ENCODE data around the gene PLP2.

PLP2 gene

DNA sequence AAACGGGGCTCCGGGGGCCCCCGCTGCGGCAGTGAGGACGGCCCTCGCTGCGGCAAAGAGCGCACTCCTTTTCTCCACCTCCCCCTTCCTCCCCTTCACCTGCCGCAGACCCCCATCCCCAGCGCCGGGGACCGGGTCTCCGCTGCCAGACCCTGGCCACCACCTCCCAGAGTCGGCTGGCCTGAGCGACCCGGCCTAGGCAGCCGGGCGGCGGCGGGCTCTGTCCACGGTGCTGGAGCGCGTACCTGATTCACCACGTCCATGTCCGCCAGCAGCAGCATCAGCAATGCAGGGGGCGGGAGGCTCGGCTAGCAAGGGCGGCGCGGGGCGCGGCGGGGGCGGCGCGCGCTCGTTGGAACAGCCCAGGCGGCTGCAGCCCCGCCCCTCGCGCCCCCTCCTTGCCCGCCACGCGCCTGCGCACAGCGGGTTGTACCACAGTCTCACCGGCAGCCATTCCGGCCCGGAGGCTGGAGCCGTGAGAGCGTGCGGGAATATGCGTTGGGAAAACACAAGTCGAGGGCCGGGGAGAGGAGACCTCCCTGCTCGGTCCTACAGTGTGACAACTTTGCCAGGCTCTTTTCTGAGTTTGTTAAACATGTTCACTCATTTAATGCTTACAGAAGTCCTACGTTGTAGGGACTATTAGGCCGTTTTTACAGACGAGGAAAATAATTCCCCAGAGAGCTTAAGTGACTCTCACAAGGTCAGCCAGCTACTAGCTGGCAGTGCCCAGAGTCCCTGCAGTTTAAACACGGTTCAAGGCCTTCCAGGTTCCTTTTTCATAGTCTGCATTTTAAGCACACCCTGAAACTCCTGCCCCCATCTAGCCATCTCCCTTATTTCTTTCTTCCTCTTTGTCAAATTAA lies 28.4 kb downstream of the PLP2 start, which contains the start of gene SYP:
TSS of gene SYP (minus strand) at position 288 of the 866 bp plus-strand sequence. CDS start at position 281, 7 bp downstream.
- DNase-seq: peak; percentile 79
- H3K27me3 Mint-ChIP-seq: peaks cover 0 to 7% of the 10 kb centered on the region in 2 donors
- H3K4me1 Mint-ChIP-seq: peaks cover 12 to 13% of the 10 kb centered on the region in 2 donors
- H3K36me3 Mint-ChIP-seq: peaks cover 0 to 3% of the 10 kb centered on the region in 2 donors
- H3K27ac Mint-ChIP-seq: peak within 1 kb of the TSS; percentile 48
- no peaks in the 10 kb centered on the region for H3K9me3 Mint-ChIP-seq
- ATAC-seq (replicated peaks): peak; percentile 97 to 98
- peak within 1 kb of the TSS; percentile 65 to 76 for H3K4me3 Mint-ChIP-seq

DNA sequence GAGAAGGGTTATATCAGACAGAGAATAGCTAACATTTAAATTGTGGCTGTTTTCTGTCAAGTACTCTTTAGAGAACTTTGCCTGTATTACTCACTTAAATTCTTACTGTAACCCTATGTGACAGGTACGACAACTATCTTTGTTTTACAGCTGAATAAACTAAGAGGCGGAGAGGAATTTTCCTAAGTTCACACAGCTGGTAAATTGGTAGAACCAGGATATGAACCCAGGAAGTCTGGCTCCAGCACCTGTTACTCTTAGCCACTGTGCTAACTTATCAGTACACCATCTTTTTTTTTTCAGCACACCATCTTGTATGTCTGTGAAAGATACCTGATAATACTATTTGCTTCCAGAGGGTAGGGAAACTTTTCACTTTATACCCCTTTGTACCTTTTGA lies 30.3 kb downstream of the PLP2 start:
- Mint-ChIP-seq H3K27me3 (peaks cover 0 to 7% of the 10 kb centered on the region in 2 donors), H3K4me1 (peaks cover 6 to 12% of the 10 kb centered on the region in 2 donors), H3K36me3 (peaks cover 0 to 1% of the 10 kb centered on the region in 2 donors), H3K27ac (no peak overlapping the region), H3K4me3 (no peak overlapping the region), H3K9me3 (no peaks in the 10 kb centered on the region)
- ATAC-seq (replicated peaks) (no peak), DNase-seq (no peak)

DNA sequence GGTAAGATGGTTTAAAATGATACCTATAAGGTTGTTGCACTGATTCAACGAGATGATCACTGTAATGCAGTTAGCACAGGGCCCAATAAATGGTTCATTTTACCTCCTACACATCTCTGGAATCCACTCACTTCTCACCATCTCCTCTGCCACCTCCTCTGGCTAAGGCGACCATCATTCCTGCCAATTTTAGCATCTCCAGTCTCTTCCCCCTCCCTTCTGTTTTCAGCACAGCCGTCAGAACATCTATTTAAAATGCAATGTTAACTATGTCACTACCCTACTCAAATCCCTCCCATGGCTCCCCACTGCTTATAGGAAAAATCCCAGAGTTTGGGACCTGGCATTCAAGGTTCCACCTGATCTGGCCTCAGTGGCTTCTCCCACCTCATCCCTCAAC lies 31.8 kb downstream of the PLP2 start:
- H3K9me3 Mint-ChIP-seq: no peaks in the 10 kb centered on the region
- peaks cover 0 to 1% of the 10 kb centered on the region in 2 donors for H3K36me3 Mint-ChIP-seq
- no peak for DNase-seq
- no peaks in the 10 kb centered on the region for H3K27me3 Mint-ChIP-seq
- H3K27ac Mint-ChIP-seq: no peak overlapping the region
- no peak overlapping the region for H3K4me3 Mint-ChIP-seq
- peaks cover 6 to 9% of the 10 kb centered on the region in 2 donors for H3K4me1 Mint-ChIP-seq
- ATAC-seq (replicated peaks): no peak

DNA sequence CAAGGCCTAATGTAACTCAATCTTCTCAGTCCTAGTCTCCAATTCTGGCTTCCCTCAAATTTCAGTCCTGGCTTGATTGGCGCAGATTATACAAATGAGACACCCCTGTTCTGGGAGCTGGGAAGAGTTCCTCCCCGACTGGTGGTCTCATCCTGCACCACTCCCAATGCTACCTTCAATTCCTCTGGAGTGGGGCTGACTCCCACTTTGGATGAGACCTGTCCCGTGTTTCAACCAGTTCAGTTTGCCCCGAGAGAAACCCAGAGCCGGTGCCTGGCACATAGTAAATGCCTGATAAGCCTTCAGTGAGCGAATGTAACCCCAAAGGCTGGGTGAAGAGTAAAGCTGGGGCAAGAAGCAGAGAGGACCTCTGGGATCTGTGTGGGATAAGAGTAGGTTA lies 32.3 kb downstream of the PLP2 start:
- H3K4me3 Mint-ChIP-seq: no peak overlapping the region
- H3K27me3 Mint-ChIP-seq: no peaks in the 10 kb centered on the region
- ATAC-seq (replicated peaks) (no peak), DNase-seq (no peak)
- peaks cover 3 to 6% of the 10 kb centered on the region in 2 donors for H3K4me1 Mint-ChIP-seq
- H3K27ac Mint-ChIP-seq: no peak overlapping the region
- no peaks in the 10 kb centered on the region for H3K9me3 Mint-ChIP-seq
- H3K36me3 Mint-ChIP-seq: peaks cover 0 to under 1% of the 10 kb centered on the region in 2 donors

DNA sequence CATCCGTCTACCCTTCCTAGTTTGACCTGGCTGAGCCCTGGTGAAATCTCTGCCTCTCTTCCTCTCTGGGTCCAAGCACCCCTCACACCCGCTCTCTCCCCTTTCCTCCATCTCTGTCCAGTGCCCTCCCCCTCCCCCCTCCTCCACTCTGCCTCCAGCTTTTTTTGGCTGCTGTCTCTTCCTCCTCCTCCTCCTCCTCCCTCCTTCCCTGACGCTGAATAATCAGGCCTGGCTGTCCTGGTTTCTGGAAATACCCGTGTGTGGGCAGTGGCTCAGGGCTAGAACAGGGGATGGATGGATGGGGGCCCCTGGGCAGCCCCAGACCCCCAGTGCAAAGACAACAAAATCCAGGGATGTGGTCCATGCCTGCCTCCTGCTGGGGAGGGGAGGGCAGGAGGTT lies 33.0 kb downstream of the PLP2 start:
- H3K4me3 Mint-ChIP-seq: no peak overlapping the region
- no peaks in the 10 kb centered on the region for H3K27me3 Mint-ChIP-seq
- no peak overlapping the region for H3K27ac Mint-ChIP-seq
- H3K9me3 Mint-ChIP-seq: no peaks in the 10 kb centered on the region
- H3K36me3 Mint-ChIP-seq: no peaks in the 10 kb centered on the region
- no peak for ATAC-seq (replicated peaks)
- peaks cover 0 to 5% of the 10 kb centered on the region in 2 donors for H3K4me1 Mint-ChIP-seq
- no peak for DNase-seq

DNA sequence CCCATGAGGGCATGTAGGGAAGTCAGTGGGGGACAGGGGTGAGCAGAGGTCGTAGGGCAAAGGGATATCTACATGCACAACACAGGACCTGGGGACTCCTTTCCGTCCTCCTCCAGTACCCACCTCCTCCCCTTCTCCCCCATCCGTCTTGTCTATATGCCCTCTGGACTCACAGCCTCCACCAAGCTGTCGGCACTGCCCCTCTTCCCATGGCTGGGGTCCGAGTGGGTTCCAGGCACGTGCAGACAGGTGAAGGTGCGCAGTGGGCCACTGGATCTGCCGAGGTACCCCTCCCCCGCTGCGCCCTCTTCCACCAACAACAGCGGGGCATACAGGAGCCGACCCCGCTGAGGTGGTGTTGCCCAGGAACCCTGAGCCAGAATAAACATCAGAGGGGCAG lies 33.7 kb downstream of the PLP2 start:
- H3K27me3 Mint-ChIP-seq: no peaks in the 10 kb centered on the region
- H3K4me1 Mint-ChIP-seq: peaks cover 0 to 4% of the 10 kb centered on the region in 2 donors
- H3K27ac Mint-ChIP-seq: no peak overlapping the region
- no peak for DNase-seq
- no peak for ATAC-seq (replicated peaks)
- no peaks in the 10 kb centered on the region for H3K36me3 Mint-ChIP-seq
- H3K4me3 Mint-ChIP-seq: no peak overlapping the region
- H3K9me3 Mint-ChIP-seq: no peaks in the 10 kb centered on the region

DNA sequence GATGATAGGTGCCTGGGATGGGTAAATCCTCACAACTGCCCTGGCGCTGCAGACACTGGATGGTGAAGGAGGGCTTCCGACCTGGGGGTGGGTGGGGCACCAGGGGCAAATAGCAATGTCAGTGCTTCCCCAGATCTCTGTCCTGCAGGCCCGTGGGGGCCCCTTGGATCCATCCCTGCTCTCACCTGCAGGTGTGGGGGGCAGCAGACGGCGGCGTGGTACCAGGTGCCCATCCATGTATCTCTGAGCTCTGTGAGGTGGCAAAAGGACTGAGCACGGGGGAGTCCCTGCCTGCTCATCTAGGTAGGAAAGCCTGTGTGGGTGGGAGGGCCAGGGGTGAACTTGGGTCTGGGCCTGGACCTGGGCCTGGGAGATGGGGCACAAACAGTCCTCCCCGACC lies 34.8 kb downstream of the PLP2 start:
- peaks cover 0 to 6% of the 10 kb centered on the region in 2 donors for H3K27me3 Mint-ChIP-seq
- H3K36me3 Mint-ChIP-seq: no peaks in the 10 kb centered on the region
- H3K4me1 Mint-ChIP-seq: peaks cover 0 to 1% of the 10 kb centered on the region in 2 donors
- no peak for ATAC-seq (replicated peaks)
- DNase-seq: no peak
- no peak overlapping the region for H3K27ac Mint-ChIP-seq
- H3K9me3 Mint-ChIP-seq: no peaks in the 10 kb centered on the region
- H3K4me3 Mint-ChIP-seq: no peak overlapping the region

DNA sequence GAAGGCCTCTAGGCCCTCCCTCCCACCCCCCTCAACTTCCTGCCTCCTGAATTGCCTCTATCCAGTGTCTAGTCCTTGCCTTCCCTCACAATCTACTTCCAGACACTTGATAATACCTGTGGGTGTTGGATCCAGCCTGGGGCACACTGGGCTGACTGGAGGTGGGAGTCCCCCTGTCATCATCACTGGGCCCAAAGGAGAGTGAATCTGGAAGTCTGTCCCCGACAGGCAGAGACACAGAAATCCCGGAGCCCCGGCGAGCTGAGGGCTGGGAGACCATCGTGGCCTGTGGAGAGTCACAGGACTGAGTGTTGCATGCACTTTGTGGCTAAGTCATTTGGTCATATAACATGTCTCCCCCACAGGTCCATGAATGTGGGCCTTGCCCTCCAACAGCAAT lies 36.7 kb downstream of the PLP2 start:
- Mint-ChIP-seq H3K36me3 (no peaks in the 10 kb centered on the region), H3K4me1 (peaks cover 0 to 1% of the 10 kb centered on the region in 2 donors), H3K9me3 (peaks cover 0 to 6% of the 10 kb centered on the region in 2 donors), H3K4me3 (no peak overlapping the region), H3K27me3 (peaks cover 0 to 6% of the 10 kb centered on the region in 2 donors), H3K27ac (no peak overlapping the region)
- DNase-seq (no peak), ATAC-seq (replicated peaks) (no peak)

DNA sequence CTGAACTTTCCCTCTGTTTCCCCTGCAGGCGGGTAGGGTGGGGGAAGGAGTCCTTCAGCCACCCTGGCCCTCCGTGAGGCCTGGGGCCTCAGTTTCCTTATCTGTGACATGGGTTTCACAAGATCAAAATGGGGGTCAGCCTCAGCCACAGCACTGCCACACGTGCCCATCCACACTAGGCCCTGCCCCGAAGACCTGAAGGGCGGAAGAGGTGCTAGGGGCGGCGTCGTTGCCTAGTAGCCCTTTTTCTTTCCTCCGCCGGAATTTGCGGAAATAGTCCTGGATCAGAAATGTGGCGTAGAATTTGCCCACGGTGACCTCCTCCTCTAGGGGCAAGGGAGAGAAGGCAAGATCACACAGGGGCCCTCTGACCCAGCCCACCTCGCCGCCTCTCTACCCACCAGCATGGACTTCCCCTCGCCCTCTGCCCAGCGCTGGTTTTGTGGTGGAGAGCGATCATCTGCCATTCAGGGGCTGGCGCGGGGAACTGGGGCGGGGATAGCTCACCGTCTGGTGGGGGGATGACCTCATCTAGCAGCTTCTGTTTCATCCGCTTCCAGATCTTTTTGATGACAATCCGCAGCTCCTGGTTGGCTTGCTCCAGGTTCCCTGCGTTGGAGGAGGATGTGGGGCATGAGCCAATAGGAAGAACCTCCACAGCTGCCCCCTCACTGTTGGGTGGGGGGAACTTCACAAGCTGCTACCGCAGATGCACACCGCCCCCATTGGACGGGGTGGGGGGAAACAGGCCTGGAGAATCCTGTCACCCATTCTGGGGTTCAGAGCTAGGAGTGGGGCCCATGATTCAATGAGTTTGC lies 37.9 kb downstream of the PLP2 start:
- no peak for DNase-seq

DNA sequence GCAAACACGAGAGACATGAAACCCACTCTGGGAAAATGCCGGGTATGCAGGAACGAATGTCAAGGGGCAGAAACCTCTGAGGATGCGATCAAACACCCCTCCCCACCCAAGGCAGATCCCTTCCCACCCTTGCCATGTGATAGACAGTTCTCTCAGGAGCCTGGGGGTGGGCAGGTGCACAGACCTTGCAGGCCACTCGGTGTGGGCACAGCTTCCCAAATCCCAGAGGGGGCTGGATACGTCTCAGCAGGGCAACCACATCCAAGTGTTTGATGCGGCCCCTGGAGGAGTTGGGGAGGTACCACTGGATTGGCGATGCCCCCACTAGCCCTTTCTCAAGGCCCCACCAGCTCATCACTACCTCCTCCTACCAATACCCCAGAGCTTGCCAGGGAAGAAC lies 38.7 kb downstream of the PLP2 start:
- H3K27me3 Mint-ChIP-seq: peaks cover 0 to 6% of the 10 kb centered on the region in 2 donors
- DNase-seq (no peak), ATAC-seq (replicated peaks) (no peak)
- peaks cover 0 to 2% of the 10 kb centered on the region in 2 donors for H3K36me3 Mint-ChIP-seq
- no peak overlapping the region for H3K27ac Mint-ChIP-seq
- H3K4me1 Mint-ChIP-seq: peaks cover 0 to 1% of the 10 kb centered on the region in 2 donors
- no peak overlapping the region for H3K4me3 Mint-ChIP-seq
- peaks cover 0 to 8% of the 10 kb centered on the region in 2 donors for H3K9me3 Mint-ChIP-seq

More for the DNA sequence above, 37.9 kb downstream of the PLP2 start:
- no peak for ATAC-seq (replicated peaks)
- Mint-ChIP-seq H3K4me1 (peaks cover 0 to 1% of the 10 kb centered on the region in 2 donors), H3K36me3 (no peaks in the 10 kb centered on the region), H3K27ac (no peak overlapping the region), H3K27me3 (peaks cover 0 to 6% of the 10 kb centered on the region in 2 donors), H3K9me3 (peaks cover 0 to 8% of the 10 kb centered on the region in 2 donors), H3K4me3 (peak overlapping the region in 1 of 2 donors; percentile 47)

DNA sequence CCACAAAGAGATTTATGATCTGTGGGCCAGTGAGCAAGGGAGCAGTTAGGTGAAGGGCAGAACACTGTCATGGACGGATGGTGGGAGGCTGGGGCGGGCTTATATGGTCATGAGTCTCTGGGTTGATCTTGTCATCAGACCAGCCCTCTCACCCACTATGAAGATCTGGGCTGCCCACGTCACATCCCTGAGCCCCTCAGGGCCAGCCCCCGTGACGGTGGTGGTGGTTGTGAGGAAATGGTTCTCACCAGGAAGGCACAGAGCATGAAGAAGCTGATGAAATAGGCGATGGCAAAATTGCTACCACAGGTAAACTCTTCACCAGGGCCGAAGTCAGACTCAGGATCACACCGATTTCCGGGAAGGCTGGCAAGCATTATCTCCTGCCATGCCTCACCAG lies 39.4 kb downstream of the PLP2 start:
- Mint-ChIP-seq H3K4me1 (peaks cover 0 to 1% of the 10 kb centered on the region in 2 donors), H3K27me3 (peaks cover 6% of the 10 kb centered on the region in 2 donors), H3K27ac (no peak overlapping the region), H3K36me3 (peaks cover 0 to 2% of the 10 kb centered on the region in 2 donors), H3K4me3 (no peak overlapping the region), H3K9me3 (peaks cover 0 to 8% of the 10 kb centered on the region in 2 donors)
- DNase-seq (no peak), ATAC-seq (replicated peaks) (no peak)

DNA sequence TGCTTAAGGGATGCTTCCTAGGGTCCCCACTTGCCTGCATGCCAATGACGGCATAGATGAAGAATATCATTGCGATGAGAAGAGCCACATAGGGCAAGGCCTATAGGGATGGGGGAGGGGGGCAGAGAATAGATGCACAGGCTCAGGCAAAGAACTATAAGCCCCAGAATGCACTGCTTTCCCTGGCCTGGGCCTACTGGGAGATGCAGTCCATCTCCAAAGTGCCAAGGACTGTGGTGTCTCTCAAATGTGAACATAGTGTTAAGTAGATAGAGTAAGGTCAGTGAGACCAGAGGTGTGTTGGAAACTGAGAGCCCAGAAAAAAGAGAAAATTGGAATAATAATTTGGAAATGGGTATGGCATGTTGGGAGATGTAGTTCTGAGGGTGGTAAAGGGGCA lies 40.5 kb downstream of the PLP2 start:
- DNase-seq (no peak), ATAC-seq (replicated peaks) (no peak)
- Mint-ChIP-seq H3K27me3 (peaks cover 6 to 7% of the 10 kb centered on the region in 2 donors), H3K4me3 (no peak overlapping the region), H3K9me3 (peaks cover 0 to 8% of the 10 kb centered on the region in 2 donors), H3K4me1 (peaks cover 0 to 1% of the 10 kb centered on the region in 2 donors), H3K27ac (no peak overlapping the region), H3K36me3 (peaks cover 0 to 2% of the 10 kb centered on the region in 2 donors)

DNA sequence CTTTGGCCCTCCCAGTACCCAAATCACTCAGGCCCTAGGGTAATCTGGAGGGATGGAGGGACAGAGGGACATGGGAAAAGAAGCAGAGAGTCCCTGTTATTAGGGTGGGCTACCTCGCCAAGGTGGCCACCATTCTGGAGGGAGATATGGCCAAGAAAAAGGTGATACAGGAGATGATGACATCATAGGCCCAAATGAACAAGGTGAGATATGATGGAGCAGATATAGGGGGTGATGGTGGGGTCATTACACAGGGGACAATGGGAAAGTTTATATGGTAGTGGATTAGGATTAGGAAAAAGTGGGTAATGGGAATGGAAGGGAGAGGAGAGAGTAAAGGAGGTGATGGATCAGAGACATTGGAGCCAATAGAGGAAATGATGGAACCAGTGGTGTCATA lies 41.2 kb downstream of the PLP2 start:
- no peak for ATAC-seq (replicated peaks)
- H3K4me1 Mint-ChIP-seq: peaks cover 0 to 1% of the 10 kb centered on the region in 2 donors
- H3K9me3 Mint-ChIP-seq: peaks cover 0 to 8% of the 10 kb centered on the region in 2 donors
- H3K36me3 Mint-ChIP-seq: peaks cover 0 to 2% of the 10 kb centered on the region in 2 donors
- H3K4me3 Mint-ChIP-seq: no peak overlapping the region
- no peak for DNase-seq
- no peak overlapping the region for H3K27ac Mint-ChIP-seq
- H3K27me3 Mint-ChIP-seq: peaks cover 6 to 7% of the 10 kb centered on the region in 2 donors

DNA sequence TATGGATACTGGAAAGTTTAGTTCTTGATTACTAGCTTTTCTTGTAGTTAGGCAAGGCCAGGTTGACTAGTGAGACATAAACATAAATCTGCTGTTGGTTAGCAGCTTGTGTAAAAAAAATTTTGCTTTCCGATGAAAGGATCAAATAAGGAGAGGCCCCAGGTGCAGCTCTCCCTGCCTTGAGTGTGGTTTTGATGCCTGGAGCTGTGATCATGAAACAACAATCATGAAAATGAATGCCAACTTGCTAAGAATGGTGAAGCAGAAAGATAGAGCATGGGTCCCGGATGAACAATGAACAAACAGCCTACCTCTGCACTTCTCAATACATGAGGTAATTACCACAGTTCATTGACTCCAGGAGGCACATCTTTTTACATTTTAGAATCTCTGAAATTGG lies 42.7 kb downstream of the PLP2 start:
- H3K27me3 Mint-ChIP-seq: peaks cover 6 to 7% of the 10 kb centered on the region in 2 donors
- peaks cover 0 to 2% of the 10 kb centered on the region in 2 donors for H3K36me3 Mint-ChIP-seq
- no peak overlapping the region for H3K4me3 Mint-ChIP-seq
- H3K27ac Mint-ChIP-seq: no peak overlapping the region
- no peak for DNase-seq
- no peaks in the 10 kb centered on the region for H3K4me1 Mint-ChIP-seq
- H3K9me3 Mint-ChIP-seq: peaks cover 0 to 8% of the 10 kb centered on the region in 2 donors
- no peak for ATAC-seq (replicated peaks)
